GM12801 (cell line): ENCODE data around the gene PON3.

ENCODE experiments used
- TF ChIP-seq, protein P1 (sequence below): IDR thresholded peaks from one replicate; pipeline ENCODE4 v1.5.1; 2011; ENCODE audit warnings: control low read depth; ENCODE audit not compliant: insufficient read length; ENCODE audit errors: extremely low read depth

PON3 gene

GRCh38 chr7:95316588-95316987, 79.6 kb downstream of the PON3 start:
- TF ChIP-seq, protein P1, sequence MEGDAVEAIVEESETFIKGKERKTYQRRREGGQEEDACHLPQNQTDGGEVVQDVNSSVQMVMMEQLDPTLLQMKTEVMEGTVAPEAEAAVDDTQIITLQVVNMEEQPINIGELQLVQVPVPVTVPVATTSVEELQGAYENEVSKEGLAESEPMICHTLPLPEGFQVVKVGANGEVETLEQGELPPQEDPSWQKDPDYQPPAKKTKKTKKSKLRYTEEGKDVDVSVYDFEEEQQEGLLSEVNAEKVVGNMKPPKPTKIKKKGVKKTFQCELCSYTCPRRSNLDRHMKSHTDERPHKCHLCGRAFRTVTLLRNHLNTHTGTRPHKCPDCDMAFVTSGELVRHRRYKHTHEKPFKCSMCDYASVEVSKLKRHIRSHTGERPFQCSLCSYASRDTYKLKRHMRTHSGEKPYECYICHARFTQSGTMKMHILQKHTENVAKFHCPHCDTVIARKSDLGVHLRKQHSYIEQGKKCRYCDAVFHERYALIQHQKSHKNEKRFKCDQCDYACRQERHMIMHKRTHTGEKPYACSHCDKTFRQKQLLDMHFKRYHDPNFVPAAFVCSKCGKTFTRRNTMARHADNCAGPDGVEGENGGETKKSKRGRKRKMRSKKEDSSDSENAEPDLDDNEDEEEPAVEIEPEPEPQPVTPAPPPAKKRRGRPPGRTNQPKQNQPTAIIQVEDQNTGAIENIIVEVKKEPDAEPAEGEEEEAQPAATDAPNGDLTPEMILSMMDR = no peak

- TF ChIP-seq, protein P1 = no peak
Measured at GRCh38 chr7:95312561-95312960, 83.6 kb downstream of the PON3 start.

DNA sequence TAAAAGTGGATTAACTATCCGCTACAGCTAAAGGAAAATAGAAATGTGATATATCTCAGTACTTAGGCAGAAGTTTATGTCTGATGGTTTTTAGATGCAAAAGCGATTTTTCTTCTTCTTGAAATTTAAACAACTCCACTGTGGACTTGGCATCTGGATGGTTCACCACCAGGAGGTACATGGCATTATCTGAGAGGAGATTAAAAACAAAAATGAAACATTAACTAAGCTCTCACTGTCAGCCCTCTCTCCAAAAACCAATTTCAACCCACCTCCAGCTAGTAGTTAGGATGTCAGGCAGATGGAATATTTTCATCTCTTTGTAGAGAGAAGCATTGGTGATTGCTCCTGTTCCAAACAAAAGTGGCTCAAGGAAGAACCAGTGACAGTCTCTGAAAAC, 84.8 kb downstream of the PON3 start:
- TF ChIP-seq, protein P1 = no peak

GRCh38 chr7:95309951-95310350, 86.2 kb downstream of the PON3 start:
- TF ChIP-seq, protein P1 = no peak
